Endothelial cell (in vitro differentiated cells): ENCODE data around the gene PSMB7. TPM values are rescaled to one million over a fixed set of nuclear protein-coding genes. Genes with fewer than 3 reads are reported as not detected.

Source experiments
- DNase-seq: peaks from one replicate; pipeline ENCODE4 v3.0.0; 2021; ENCODE audit warnings: low spot score
- H3K27ac Mint-ChIP-seq: one replicate; pipeline ENCODE4 v1.8.0; 2021; ENCODE audit warnings: mixed read lengths, inconsistent platforms; ENCODE audit not compliant: unreplicated experiment
- H3K27me3 Mint-ChIP-seq: one replicate; pipeline ENCODE4 v1.8.0; 2021; ENCODE audit warnings: mild to moderate bottlenecking, moderate library complexity, mixed read lengths, inconsistent platforms; ENCODE audit not compliant: unreplicated experiment
- H3K36me3 Mint-ChIP-seq: one replicate; pipeline ENCODE4 v1.8.0; 2021; ENCODE audit warnings: mild to moderate bottlenecking, low read depth, mixed read lengths, inconsistent platforms; ENCODE audit not compliant: unreplicated experiment
- H3K4me1 Mint-ChIP-seq: one replicate; pipeline ENCODE4 v1.8.0; 2021; ENCODE audit warnings: mild to moderate bottlenecking, mixed read lengths, inconsistent platforms; ENCODE audit not compliant: unreplicated experiment
- H3K4me3 Mint-ChIP-seq: one replicate; pipeline ENCODE4 v1.8.0; 2021; ENCODE audit warnings: mild to moderate bottlenecking, mixed read lengths, inconsistent platforms; ENCODE audit not compliant: unreplicated experiment
- H3K9me3 Mint-ChIP-seq: one replicate; pipeline ENCODE4 v1.8.0; 2021; ENCODE audit warnings: mixed read lengths, inconsistent platforms; ENCODE audit not compliant: unreplicated experiment
- CTCF ChIP-seq: fragments of 200-600 bp; sonication (generic); IDR thresholded peaks from one replicate; pipeline ENCODE4 v1.5.0; 2021; ENCODE audit warnings: antibody characterized with exemption; ENCODE audit not compliant: unreplicated experiment
- long read RNA-seq: library from polyadenylated mRNA; unstranded; transcript quantifications from one replicate; pipeline ENCODE4 v2.0.0, GENCODE V29; 2020; ENCODE audit not compliant: unreplicated experiment
- total RNA-seq: library from RNA; stranded (reverse); fragmentation: NEBNext Ultra II Directional; extraction: Animal tissue kit (Norgen Biotek cat#: 25700); gene quantifications from one replicate; pipeline ENCODE4 v1.2.1, GENCODE V29; 2021; ENCODE audit not compliant: unreplicated experiment

The PSMB7 gene
- 180 TPM for total RNA-seq
- long read RNA-seq, transcript PSMB7-201 (8 exons, 980 nt) = major isoform, 125 of 136 reads
- long read RNA-seq, partial matches to known transcripts = 5 of 136 reads
- long read RNA-seq, other reads (novel, unspliced or antisense) = 6 of 136 reads

- peak; percentile 96 for DNase-seq
These were observed at the start of gene PSMB7 for GRCh38 chr9:124415102-124415851. Gene PSMB7, minus strand, starts transcription at chr9:124415442. Its CDS starts 17 bp downstream, at chr9:124415425.

GRCh38 chr9:124462739-124463138, 47.5 kb upstream of the PSMB7 start:
- no peak for TF ChIP-seq CTCF
- H3K9me3 Mint-ChIP-seq = no peaks in the 10 kb centered on the region
- H3K27ac Mint-ChIP-seq = no peak overlapping the region
- DNase-seq = no peak
- peaks cover 2% of the 10 kb centered on the region for H3K27me3 Mint-ChIP-seq
- H3K4me1 Mint-ChIP-seq = peaks cover 3% of the 10 kb centered on the region
- H3K36me3 Mint-ChIP-seq = no peaks in the 10 kb centered on the region
- no peak overlapping the region for H3K4me3 Mint-ChIP-seq

More at GRCh38 chr9:124415102-124415851, at the start of gene PSMB7:
- Mint-ChIP-seq H3K9me3 (no peaks in the 10 kb centered on the region), H3K4me3 (peak within 1 kb of the TSS; percentile 98), H3K4me1 (peaks cover 15% of the 10 kb centered on the region), H3K36me3 (peaks cover 11% of the 10 kb centered on the region), H3K27me3 (peaks cover 8% of the 10 kb centered on the region), H3K27ac (peak within 1 kb of the TSS; percentile 98)
- TF ChIP-seq CTCF = peak; percentile 79

GRCh38 chr9:124458441-124458840, 43.2 kb upstream of the PSMB7 start:
- TF ChIP-seq CTCF = no peak
- H3K27ac Mint-ChIP-seq = no peak overlapping the region
- peaks cover 6% of the 10 kb centered on the region for H3K27me3 Mint-ChIP-seq
- H3K4me1 Mint-ChIP-seq = peaks cover 6% of the 10 kb centered on the region
- no peaks in the 10 kb centered on the region for H3K9me3 Mint-ChIP-seq
- no peaks in the 10 kb centered on the region for H3K36me3 Mint-ChIP-seq
- DNase-seq = no peak
- no peak overlapping the region for H3K4me3 Mint-ChIP-seq

- H3K27ac Mint-ChIP-seq = no peak overlapping the region
- no peak for DNase-seq
- H3K4me3 Mint-ChIP-seq = no peak overlapping the region
- no peak for TF ChIP-seq CTCF
- H3K9me3 Mint-ChIP-seq = no peaks in the 10 kb centered on the region
- H3K27me3 Mint-ChIP-seq = peaks cover 6% of the 10 kb centered on the region
- peaks cover 6% of the 10 kb centered on the region for H3K4me1 Mint-ChIP-seq
- no peaks in the 10 kb centered on the region for H3K36me3 Mint-ChIP-seq
These were observed 42.7 kb upstream of the PSMB7 start for GRCh38 chr9:124457887-124458431.
